CD4-positive, alpha-beta T cell treated with Interleukin-4 for 4 hours (primary cell): ENCODE data around the gene ZIC5.

Experiments
- DNase-seq: peaks from one replicate; pipeline ENCODE4 v3.0.0-alpha.2; 2020

The ZIC5 gene

DNA sequence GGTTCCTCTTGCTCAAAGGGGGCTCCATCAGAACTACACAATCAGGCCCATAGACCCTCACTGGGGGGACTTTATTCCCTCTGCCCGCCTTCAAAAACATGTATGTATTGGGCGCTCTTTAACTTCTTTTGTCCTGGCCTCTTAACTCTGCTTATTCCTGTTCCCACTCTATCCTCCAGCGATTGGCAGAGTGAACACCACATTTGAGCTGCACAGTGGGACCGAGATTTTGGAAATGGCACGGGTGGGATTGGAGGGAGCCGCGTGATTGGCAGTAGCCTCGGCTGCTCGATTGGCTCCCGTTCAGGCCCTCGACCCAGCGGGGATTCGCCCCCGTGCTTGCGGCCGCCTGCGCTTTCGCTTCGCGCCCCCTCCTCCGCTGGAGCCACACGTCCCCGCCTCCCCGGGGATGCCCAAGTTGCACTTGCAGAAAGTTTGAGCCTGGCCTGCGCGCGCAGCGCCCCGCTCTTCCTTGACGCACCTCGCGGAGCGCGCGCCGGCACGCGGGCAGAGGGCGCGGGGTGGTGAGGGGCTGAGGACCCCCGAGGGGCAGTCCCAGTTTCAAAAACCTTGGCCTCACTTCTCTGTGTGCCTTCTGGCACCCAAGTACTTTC, at the start of gene ZIC5:
Gene ZIC5 (minus strand): TSS at position 192 of the 614 bp plus-strand sequence. CDS start 164 bp downstream, at position 28.
- no peak for DNase-seq

DNA sequence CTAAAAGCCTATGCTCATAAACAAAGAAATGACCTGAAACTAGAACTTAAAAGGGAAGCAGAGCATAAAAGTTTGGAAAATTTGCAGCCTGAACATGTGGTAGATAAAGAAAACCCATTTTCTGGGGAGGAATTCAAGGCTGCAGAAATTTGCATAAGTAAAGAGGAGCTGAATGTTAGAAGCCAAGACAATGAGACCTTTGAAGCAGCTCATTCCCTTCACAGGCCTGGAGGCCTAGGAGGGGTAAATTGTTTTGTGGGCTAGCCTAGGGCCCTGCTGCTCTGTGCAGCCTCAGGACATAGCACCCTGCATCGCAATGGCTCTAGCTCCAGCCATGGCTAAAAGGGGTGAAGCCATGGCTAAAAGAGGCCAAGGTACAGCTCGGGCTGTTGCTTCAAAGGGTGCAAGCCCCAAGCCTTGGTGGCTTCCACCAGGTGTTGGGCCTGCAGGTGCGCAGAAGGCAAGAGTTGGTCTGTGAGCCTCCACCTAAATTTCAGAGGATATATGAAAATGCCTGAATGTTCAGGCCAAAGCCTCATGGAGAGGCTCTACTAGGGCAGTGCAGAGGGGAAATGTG, 48.3 kb upstream of the ZIC5 start:
- no peak for DNase-seq

DNA sequence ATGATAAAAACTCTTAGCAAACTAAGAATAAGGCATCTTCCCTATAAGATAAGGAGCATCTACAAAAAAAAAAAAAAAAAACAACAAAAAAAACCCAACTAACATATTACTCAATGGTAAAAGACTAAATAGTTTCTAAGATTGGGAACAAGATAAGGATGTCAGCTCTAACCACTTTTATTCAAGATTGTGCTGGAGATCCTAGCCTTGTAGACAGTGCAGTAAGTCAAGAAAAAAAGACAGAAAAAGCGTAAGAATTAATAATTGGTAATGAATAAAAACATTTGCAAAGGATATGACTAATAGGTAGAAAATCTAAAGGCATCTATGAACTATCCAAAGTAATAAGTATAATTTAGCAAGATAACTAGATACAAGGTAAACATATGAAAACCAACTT, 43.1 kb upstream of the ZIC5 start:
- DNase-seq, result no peak

DNA sequence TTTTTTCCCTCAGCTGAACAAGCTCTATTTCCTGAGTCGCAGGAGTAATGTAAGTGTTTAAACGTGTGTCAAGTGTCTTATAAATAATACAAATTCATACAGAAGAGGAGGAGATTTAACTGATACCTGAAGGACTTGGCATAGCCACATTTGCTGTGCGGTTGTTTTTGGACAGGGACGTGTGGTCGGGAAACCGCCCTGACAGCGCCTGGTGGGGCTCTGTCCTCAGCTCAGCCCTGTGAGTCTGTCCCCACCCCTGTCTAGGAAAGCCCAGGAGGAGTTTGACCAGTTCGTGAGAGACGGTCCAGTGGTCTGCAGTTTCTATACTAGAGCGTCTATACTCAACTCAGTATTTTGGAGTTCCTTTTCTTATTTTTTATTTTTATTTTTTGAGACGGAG, 26.7 kb upstream of the ZIC5 start:
- no peak for DNase-seq

DNA sequence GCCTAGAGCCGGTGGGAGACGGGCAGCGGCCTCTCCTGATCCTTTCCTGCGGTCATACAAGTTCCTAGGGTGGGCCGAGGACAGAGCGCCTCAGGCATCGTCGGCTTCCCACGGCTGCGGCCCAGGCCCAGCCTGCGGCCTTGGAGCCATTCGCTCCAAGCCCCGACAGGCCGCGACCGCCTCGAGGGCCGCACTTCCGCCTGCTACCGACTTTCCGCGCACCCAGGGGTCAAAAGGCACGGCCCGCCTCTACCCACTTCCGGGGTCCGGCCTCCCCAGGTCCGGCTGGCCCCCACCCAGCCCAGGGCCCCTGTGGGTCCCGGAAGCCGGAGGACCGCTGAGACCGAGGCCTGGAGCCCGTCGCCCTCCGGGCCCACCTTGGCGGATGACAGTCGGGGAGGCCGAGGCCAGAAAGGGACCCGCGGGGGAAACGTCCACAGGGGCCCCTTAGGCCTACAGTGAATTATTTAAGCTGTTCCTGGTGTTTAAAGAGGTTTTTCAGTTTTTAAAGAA, 26.2 kb upstream of the ZIC5 start:
- DNase-seq, result no peak

DNA sequence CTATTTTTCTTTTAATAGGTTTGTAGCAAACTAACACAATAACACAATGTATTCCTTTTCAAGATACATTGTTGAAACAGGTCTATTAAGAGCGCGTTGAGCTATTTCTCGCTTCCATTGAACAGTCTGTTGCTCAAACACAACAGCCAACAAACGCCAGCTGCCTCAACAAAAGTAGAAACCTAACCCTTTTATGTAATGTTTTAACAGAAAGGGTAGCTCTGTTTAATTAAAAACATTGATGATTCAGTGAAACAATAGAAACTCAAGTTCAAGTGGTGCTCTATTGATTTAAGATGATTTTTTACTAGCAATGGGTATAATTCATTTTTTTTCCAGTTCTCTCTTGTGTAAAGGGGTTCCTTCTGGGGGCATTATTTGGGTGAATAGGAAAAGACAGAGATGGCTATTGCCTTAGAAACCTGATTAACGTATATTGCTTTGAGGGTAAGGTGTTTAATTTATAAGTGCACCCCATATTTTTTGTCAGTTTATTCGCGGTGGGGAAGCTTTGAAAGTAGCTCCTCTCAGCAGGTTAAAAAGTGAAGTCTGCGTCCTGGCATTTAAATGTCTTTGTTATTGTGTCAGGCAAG, 24.9 kb upstream of the ZIC5 start:
- DNase-seq, result no peak

DNA sequence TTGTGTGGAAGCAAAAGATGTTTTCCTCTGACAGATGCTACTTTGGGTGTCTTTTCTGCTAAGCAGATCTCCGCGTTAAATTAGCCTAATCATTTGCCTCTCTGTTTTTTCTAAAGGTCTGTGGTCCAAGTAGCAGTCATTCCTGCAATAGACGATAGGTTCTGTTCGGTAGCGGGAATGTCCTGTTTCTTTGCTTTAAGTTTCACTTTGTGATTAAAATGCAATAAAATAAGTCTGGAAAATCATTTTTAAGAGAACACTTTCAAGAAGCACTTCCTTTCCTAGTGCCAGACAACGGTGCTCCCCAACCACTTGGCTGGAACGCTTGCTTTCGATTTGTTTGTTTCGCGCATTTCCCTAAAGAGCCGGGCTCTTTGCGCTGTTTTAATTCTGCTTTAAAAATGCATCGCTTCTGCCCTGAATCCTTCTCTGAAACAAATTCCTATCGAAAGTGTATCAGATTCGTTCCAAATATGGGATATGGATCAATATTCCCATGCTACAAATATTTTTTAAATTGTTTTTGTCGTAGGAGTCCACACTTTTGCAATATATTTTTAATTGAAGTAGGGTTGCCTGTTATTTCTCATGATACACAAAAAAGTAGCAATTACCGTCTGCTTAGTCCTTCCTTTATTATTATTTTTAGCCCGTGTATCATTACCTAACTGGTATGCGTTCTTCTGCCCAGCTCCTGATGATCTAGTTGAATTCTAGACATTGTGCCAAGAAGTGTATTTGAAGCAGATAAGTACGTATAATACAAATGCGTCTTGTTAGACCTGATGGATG, 24.2 kb upstream of the ZIC5 start:
- no peak for DNase-seq

DNA sequence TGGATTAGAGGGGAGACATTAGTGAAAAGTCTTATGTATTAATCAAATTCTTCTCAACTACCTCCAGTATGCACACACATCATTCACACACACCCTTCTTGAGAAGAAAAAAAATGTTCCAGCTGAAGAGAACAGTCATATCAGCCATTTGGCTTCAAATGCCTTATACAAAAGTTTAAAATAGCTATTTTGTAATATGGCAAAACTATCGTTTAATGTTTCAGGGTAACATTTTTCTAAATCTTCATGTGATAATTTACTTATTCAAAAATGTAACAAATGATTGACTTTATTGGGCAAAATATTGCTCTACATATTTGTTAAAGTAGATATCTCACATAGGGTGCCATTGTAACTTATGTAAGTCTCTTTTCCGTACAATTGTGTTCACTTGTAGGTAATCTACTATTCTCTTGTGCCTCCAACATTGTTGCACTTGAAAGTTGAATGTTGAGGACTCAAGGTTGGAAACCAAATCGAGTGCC, 23.6 kb upstream of the ZIC5 start:
- DNase-seq, result no peak

DNA sequence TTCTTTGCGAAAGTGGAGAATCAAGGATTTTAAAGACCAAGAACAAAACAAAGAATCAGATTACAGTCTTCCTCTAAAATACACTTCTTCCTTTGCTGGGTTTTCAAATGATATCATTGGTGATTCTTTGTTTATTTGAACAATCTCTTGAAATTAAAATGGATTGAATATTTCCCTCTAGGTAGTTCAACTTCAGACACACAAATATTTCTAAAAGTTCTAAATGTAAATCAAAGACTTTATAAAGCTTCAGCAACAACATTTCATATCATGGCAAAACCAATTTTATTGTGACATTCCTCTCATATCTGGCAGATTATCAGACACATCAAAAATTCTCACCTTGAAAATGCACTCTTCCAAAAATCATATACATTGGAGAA, 23.1 kb upstream of the ZIC5 start:
- DNase-seq, result no peak

DNA sequence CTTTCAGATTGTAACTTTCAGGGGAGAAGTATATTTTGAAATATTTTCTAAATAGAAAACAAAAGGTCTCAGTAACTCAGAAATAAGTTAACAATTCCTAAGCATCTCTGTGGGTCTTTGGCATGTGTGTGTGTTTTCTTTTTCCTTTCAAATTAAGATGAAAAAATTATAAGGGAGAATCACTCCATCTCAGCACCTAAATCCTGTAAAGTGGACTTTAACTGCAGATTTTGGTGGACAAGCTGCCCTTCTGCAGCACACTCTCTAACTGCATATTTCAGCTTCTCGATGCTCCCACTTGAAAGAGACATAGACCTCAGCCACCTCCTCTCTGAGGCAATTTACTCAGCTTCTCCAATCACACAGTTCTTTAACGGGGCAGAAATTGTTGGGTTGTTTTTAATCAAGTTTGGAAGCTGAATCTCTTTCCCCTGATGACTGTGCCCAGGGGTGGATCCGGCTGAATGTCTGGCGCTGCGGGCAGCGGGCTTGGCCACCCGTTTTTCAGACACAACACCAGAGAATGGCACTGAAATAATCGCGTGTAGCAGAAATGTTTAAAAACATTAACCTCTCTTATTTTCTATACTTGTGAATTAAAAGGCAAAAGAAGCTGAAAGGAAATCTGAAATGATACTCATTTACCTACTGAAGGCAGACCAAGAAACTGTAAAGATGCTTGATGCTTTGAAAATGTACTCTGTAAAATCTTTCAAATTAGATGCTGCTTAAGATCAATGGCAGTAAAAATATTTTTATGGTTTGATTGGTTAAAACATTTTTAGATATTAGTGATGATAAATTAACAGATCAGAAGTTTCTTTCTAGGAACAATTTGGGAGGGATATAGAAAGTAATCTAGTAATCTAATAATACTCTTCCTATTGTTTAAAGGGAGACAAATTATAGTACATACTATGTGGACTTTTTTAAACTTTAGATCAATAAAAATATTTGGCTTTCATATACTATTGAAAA, 22.4 kb upstream of the ZIC5 start:
- no peak for DNase-seq

DNA sequence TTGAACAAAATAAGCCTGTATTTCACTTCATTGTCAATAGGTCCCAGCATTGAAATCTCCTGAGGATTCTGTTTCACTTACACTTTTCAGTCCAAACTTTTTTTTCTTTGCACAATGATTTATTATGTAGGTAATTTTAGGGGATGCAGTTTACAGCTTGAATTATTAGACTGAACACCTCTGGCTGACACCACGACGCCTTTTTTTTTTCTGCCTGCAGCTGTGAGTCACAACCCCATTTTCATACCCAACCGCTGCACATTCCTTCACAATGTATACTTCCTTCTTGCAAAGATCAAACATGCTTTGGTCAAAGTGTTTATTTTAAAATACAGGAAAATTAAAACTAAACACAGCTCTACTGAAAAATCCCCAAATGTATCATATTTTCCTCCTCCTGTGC, 21.4 kb upstream of the ZIC5 start:
- DNase-seq, result no peak

DNA sequence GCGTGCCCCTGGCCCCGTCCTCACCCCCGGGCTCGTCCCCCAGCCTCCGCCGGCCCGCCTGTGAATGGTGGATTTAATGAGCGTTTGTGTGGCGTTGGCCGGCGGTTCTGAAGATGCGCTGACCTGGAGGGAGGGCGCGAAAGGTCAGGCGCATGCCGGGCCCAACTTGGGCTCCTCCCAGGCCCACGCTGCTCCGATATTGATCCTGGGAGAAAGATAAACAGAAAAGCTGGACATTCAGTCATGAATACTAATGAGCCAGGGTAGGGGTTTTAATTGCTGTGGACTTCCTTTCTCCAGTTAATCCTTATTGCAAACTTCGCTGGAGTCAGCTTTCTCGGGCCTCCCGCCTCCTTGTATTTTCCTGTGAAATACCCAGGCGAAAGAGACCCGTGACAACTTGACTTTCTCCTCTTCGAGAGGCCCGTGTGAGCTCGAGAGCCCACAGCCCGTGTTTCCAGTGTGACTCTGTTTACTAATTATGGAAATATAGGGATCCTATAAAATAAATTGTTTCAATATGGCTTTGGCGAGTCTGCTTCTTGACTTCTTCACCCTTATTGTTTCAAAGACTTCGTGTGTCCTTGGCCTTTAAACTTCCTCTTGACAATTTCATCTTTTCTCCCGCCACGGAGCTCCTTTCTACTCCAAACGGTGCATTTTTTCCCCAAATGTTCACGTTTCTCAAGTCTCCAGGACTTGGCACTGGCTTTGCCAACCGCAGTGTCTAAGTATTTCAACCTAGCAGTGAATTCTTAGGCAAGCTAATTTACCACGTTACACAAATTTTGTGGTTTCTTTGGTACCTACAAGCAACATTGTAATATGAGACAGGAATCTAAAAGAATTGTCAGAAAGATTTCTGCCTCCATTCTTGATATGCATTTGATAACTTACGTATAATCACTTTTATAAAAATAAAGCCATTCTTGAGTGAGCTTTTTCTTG, 20.5 kb upstream of the ZIC5 start:
- no peak for DNase-seq

DNA sequence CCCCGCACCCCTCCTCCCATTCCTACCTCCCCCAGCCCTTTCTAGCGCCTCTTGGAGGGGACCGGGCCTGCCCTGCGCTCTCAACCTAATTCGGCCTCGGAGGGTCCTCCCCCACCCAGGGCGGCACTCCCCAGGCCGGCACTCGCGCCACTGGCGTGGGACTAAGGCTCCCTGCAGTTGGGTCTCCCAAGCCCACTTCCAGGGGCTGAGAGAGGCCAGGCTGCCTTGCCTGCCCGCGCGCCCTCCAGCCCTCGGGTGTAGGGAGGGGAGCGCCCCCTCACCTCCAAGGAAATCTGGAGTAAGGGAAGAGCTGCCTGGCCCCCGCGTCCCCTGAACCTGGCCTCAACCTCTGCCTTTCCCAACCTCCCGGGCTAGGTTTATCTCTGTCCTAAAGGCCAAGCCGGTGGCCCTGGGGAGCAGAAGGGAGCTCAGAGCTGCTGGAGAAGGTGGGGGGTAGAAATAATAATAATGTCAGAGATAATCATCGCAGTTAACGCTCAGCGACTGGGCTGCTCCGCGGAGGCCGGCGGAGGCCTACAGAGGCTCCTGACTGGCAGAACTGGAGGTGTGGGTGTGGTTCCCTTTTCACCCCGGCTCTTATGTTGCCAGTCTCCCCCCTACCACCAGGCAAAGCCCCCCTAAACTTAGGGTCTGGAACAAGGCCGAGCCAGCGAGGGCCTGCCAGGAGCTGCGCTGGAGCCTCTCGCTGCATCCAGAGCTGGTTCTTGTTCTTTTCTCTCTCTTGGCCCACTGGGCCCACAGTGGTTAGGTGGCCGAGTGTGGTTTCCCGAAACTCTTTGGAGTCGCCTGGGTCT, 19.7 kb upstream of the ZIC5 start:
- DNase-seq, result no peak

DNA sequence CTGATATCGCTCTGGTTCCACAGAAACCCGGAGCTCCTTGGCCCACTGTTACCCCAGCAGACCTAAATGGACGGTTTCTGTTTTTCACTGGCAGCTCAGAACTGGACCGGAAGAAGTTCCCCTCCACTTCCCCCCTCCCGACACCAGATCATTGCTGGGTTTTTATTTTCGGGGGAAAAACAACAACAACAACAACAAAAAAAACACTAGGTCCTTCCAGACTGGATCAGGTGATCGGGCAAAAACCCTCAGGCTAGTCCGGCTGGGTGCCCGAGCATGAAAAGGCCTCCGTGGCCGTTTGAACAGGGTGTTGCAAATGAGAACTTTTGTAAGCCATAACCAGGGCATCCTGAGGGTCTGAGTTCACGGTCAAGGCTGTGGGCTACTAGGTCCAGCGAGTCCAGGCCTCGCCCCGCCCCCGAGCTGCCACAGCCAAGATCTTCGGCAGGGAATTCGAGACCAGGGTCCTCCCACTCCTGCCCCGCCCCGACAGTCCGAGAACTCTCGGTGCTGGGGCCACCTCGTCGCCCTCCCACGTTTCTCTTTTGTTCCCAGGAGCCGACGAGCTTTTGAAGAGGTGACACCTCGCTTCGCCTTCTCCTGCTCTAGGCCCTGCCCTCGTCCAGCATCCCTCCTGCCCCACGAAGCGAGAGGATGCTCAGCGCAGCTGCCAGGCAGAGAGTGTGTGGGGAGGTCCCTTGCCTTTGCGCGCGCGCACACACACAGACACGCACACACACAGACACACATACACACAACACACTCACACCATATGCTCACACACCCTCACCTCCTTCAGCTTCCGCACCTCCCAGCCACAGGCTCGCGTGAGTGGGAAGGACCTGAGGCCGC, 18.8 kb upstream of the ZIC5 start:
- no peak for DNase-seq

DNA sequence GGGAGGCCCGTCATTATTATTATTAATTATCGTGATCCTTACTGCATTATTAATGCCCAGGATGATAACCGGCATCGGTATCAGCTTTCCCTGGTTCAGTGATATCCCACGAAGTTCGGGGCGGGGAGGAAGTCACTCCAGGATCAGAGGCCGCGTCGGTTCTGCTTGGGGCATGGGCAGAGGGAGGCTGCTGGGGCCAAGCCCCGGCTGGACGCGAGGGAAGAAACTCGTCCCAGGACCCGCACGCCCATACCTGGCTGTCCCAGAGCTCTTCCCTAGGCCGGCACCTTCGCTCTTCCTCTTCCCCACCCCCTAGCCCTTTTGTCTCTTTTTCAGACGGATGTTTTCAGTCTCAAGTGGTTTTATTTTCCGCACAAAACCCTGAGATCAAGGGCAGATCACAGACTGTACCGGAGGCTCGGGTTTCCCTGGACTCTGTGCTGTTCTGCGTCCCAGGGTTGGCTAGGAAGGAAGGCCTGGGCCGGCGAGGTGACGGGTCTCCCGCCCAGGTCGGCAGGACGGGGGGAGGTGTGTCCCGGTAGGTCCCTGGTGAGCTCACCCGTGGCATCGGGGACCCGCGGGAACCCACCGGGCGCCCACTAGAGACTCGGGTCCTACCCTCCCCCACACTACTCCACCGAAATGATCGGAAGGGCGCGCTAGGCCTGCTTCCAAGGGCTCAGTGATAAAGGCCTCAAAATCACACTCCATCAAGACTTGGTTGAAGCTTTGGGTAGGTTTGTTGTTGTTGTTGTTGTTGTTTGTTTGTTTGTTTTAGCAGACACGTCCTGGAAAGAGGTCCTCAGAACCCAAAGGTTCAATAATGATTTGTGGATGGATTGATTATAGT, 17.9 kb upstream of the ZIC5 start:
- no peak for DNase-seq

DNA sequence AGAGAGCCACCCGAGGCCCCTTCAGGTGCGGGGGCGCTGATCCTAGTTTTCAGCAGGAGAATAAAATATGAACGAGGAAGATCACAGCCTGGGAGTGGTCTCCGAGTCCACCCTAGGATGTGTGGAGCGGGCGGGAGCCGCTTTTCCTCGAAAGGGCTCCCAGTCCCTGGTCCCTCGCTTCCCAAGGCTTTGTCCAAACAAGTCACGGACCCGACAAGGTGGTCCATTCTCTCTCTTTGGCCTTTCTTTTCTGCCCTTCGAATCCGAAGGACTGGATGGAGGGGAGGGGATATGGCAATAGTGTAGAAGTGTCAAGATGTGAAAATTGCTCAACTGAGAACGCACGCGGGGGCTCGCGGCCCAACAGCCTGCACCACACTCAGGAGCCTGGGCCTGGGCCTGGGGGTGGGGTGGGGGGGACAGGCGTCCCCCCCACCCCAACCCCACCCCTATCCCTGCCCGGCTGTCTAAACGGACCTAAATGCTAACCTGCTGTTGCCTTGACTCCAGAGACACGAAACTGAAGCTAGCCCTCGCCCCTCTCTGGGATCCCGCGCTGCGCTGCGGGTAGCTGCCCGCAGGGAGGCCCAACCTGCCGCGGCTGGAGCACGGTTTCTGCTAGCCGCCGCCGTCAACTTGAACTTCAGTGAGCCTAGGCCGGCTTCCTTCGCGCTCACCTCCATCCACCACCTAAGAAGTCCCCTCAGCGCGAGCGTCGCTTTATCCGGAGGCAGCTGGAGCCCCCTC, 17.1 kb upstream of the ZIC5 start:
- DNase-seq, result no peak
